GM12874 (cell line): ENCODE results near the gene CTAGE6.
"Not testable (repeated sequence)": the region's sequence is repeated elsewhere in the genome, so short reads cannot be mapped to it uniquely, and the experiment has no call there.

Experiments
- CTCF ChIP-seq: IDR thresholded peaks from 2 replicates; pipeline ENCODE4 v1.5.1; 2011; ENCODE audit warnings: low read depth, mild to moderate bottlenecking, control low read depth, low read length, moderate library complexity; ENCODE audit not compliant: insufficient read depth

The CTAGE6 gene, protein sequence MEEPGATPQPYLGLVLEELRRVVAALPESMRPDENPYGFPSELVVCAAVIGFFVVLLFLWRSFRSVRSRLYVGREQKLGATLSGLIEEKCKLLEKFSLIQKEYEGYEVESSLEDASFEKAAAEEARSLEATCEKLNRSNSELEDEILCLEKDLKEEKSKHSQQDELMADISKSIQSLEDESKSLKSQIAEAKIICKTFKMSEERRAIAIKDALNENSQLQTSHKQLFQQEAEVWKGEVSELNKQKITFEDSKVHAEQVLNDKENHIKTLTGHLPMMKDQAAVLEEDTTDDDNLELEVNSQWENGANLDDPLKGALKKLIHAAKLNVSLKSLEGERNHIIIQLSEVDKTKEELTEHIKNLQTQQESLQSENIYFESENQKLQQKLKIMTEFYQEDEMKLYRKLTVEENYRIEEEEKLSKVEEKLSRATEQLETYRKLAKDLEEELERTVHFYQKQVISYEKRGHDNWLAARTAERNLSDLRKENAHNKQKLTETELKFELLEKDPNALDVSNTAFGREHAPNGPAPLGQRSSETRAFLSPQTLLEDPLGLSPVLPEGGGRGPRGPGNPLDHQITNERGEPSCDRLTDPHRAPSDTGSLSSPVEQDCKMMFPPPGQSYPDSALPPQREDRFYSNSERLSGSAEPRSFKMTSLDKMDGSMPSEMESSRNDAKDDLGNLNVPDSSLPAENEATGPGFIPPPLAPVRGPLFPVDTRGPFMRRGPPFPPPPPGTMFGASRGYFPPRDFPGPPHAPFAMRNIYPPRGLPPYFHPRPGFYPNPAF

DNA sequence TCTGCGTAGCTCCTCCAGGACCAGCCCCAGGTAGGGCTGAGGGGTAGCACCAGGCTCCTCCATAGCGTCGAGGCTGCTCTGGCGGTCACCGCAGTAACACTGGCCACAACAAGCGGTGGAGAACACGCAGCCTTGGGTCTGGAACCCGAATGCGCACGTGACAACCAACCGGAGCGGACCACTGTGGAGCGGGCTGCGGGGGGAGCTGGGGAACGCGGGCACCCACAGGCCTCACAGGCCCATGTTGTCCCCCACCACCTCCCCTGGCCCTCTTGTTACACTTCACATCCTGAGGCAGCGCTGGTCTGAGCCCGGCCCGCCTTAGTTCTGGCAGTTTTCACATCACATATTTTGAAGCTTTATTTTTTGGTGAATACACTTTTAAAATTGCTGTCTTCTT is at the start of gene CTAGE6:
Gene CTAGE6 (minus strand): TSS at position 101 of the 400 bp plus-strand sequence. CDS start 38 bp downstream, at position 63.
- TF ChIP-seq CTCF, result not testable (repeated sequence)

DNA sequence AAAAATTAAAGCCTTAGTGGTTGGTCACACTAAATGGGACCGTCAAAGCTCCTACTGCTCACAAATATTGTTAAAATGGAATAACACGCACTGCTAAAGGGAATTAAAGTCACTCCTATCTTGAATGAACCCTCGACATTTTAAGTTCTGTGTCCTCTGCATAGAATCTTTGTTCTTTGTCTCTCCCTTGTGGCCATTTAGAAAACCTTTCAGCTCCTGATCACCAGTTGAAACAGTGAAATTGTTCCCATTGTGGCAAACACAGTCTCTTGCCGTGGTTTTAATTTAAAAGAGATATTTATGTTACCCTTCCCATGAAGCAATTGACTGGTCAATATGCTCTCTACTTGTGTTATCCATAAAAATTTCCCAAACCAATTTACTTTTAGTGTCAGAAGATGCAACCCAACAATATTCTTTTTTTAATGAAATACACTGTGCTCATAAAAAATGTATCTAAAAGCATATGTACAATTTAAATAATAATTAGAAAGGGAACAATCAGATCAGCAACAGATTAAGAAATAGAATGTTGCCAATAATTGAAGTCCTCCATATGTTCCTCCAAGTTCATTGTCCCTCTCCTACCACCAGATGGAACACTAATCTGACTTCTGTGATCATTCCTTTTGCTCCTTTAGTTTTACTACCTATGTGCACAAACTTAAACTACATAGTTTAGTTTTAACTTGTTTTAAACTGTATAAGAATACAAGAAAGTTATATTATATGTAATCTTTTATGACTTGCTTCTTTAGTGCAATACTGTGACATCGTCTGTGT is 20.3 kb downstream of the CTAGE6 start:
- TF ChIP-seq CTCF, result peak; percentile 27; the same call in 1 of the 2 replicates

DNA sequence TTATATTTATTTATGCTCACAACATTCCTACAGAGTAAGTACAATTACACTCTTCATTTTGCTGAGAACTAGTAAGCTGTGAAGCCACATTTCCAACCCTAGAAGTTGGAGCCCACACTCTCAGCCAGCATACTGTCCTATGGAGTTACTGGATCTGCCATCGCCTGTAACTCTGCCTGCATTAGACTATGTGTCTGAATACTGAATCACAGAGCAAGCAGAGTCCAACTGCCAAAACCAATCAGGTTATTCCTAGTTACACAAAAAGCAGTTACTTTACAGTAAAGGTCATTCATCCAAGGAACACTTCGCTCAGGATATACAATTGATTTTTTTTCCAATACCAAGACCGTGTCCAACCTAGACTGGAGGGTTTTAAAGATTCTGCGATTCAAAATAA is 21.5 kb downstream of the CTAGE6 start:
- TF ChIP-seq CTCF, result no peak

GRCh38 chr7:143733876-143734275 is 23.6 kb downstream of the CTAGE6 start:
- TF ChIP-seq CTCF, result no peak

GRCh38 chr7:143728333-143728862 is 29.1 kb downstream of the CTAGE6 start:
- no peak for TF ChIP-seq CTCF
